ENCODE results near the gene CBLB. TPM values are rescaled to one million over a fixed set of nuclear protein-coding genes. Genes with fewer than 3 reads are reported as not detected.

Gene CBLB
- total and polyA plus RNA-seq, 2 experiments from 2014 or later: 20.5 to 47.7 TPM

GRCh38 chr3:105806359-105806758 lies 62.5 kb downstream of the CBLB start (continued):
- no peak for TF ChIP-seq ZNF462 (CRISPR knock-in tag; IDR thresholded peaks at IDR 0.05)
- no peak for TF ChIP-seq EZH2 (IDR thresholded peaks at IDR 0.05; ENCODE audit: low read depth, unreplicated experiment)
- no peak for TF ChIP-seq JUNB (IDR thresholded peaks at IDR 0.05; ENCODE audit: unreplicated experiment)
- no peak for TF ChIP-seq CREB1 (CRISPR knock-in tag; IDR thresholded peaks at IDR 0.05; ENCODE audit: low read depth)

GRCh38 chr3:105805404-105805803 lies 63.4 kb downstream of the CBLB start:
- Mint-ChIP-seq H3K36me3 (ENCODE audit: low read depth) (no peaks in the 10 kb centered on the region), H3K27ac (peak overlapping the region; percentile 74), H3K27me3 (ENCODE audit: insufficient read depth, low read depth, poor library complexity) (no peaks in the 10 kb centered on the region), H3K9me3 (no peaks in the 10 kb centered on the region), H3K4me1 (peaks cover 37% of the 10 kb centered on the region), H3K4me3 (no peak overlapping the region)
- Histone ChIP-seq H2AFZ (no peak overlapping the region), H3F3A (replicated peaks; ENCODE audit: low read depth) (no peaks in the 10 kb centered on the region), H3K27me3 (ENCODE audit: insufficient read depth) (no peaks in the 10 kb centered on the region), H3K79me2 (replicated peaks; ENCODE audit: insufficient read depth) (peaks cover 26% of the 10 kb centered on the region), H3K4me2 (no peak overlapping the region), H3K9me2 (ENCODE audit: insufficient read depth) (no peaks in the 10 kb centered on the region), H3K4me1 (ENCODE audit: insufficient read depth) (peaks cover 40% of the 10 kb centered on the region), H3K4me3 (no peak overlapping the region), H4K20me1 (replicated peaks; ENCODE audit: insufficient read depth) (0 out of 2 replicates have a peak, but pooled peaks cover 4% of the 10 kb centered on the region), H3K36me3 (ENCODE audit: insufficient read depth) (no peaks in the 10 kb centered on the region), H3K27ac (ENCODE audit: low read depth) (no peak overlapping the region)
- ATAC-seq (no peak), DNase-seq (ENCODE audit: low spot score) (no peak)
- TF ChIP-seq POLR2AphosphoS5 (IDR thresholded peaks at IDR 0.05; ENCODE audit: low read depth): no peak
- no peak for TF ChIP-seq NANOG (IDR thresholded peaks at IDR 0.05; ENCODE audit: borderline replicate concordance)
- TF ChIP-seq EZH2phosphoT487 (IDR thresholded peaks at IDR 0.05; ENCODE audit: unreplicated experiment): no peak
- TF ChIP-seq ZNF114 (CRISPR knock-in tag; IDR thresholded peaks at IDR 0.05): no peak
- no peak for TF ChIP-seq ETS1 (IDR thresholded peaks at IDR 0.05)
- no peak for TF ChIP-seq ZNF462 (CRISPR knock-in tag; IDR thresholded peaks at IDR 0.05)
- TF ChIP-seq STAT1 (IDR thresholded peaks at IDR 0.05; ENCODE audit: unreplicated experiment): no peak
- no peak for TF ChIP-seq CREB1 (CRISPR knock-in tag; IDR thresholded peaks at IDR 0.05; ENCODE audit: low read depth)

All from GM23338 (cell line).